ENCODE measurements around the gene BAIAP3.

BAIAP3 gene

DNA sequence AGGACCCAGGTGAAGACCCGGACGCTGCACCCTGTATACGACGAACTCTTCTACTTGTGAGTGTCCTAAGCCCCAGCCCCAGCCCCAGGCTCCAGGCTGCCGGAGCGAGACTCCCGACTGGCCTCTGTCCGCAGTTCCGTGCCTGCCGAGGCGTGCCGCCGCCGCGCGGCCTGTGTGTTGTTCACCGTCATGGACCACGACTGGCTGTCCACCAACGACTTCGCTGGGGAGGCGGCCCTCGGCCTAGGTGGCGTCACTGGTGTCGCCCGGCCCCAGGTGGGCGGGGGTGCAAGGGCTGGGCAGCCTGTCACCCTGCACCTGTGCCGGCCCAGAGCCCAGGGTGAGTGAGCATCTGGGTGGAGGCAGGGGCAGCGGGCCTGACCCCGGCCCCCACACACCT, 14.5 kb downstream of the BAIAP3 start:
- DNase-seq, result no peak

GRCh38 chr16:1348441-1348840, 15.0 kb downstream of the BAIAP3 start:
- no peak for DNase-seq

GRCh38 chr16:1348926-1349325, 15.5 kb downstream of the BAIAP3 start:
- no peak for DNase-seq

GRCh38 chr16:1349351-1349750, 15.9 kb downstream of the BAIAP3 start:
- no peak for DNase-seq

DNA sequence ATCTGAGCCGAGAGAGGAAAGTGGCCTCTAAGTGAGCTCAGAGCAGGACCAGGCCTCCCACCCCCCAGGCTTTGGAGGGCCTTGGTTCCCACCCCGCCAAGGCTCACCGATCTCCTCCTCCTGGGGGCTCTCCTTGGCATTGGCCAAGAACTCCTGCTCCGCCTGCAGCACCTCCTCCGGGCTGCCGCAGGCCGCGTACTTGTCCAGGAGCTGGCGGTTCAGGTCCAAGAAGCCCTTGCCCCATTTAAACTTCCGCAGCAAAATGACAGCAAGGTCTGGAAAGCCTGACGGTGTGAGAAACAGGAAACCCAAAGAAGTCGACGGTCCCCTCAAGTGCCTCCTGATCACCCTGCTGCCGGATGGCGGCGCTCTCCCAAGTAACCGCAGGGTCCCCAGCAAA, 16.5 kb downstream of the BAIAP3 start:
- DNase-seq, result no peak

DNA sequence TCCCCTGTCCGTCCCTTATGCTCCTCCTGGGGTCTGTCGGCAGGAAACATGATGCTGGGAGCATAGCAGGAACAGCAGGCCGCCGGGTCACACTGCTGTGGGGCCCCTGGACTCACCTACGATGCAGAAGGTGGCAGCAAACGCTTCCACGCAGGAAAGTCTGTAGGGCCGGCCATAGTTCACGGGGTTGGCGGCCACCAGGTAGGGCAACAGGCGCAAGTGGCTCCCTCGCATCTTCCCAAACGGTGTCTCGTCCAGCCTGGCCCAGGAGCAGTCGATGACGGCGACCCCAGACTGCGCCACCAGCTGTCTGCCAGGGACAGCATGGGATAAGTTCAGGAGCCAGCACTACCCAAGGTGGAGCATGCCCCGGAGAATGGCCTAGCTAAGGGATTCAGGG, 17.2 kb downstream of the BAIAP3 start:
- no peak for DNase-seq

DNA sequence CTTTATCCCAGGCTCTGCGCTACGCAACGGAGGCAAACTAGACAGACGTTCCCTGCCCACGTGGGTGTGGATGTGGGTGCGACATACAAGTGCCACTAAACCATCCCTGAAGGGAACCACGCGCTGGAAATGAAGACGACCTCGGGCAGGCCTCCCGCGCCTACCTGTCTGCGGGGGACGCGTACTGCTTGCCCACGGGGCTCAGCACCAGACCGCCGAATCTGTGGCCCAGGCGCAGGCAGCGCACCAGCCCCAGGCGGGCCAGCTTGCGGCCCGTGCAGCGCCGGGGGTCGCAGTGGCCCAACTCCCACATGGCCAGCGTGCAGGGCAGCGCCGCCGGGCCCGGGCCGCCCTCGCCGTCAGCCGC, 17.8 kb downstream of the BAIAP3 start:
- DNase-seq, result peak; percentile 42

DNA sequence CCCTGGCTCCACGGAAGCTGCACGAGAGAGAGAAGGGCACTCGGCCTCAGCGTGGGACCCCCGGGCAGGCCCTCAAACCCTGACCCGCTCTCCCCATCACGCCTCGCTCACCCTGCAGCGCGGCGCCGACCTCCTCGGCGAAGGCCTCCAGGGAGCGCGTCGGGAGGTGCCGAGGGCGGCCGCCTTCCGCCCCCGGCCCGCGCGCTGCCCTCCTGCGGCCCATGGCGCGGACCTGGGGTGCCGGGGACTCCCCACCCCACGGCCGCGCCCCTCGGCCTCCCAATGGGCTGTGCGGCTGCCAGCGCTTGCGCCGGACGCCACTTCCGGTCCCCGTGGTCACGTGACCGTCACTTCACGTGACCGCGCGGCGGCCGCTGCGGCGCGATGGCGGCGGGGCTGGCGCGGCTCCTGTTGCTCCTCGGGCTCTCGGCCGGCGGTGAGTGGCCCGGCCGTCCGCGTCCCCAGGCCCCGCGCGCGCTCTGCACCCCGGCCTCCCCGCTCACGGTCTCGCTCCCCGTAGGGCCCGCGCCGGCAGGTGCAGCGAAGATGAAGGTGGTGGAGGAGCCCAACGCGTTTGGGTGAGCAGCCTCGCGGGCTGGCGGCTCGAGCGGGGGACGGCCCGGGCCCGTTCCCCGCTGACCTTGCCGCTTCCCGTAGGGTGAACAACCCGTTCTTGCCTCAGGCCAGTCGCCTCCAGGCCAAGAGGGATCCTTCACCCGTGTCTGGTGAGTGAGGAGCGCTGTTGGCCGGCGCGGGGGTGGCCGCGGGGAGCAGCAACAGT, 18.3 kb downstream of the BAIAP3 start, which contains the start of the genes GNPTG and TSR3:
GNPTG (plus strand) TSS at position 350 of the 781 bp plus-strand sequence; CDS start at position 385, 35 bp downstream.
TSR3 (minus strand) TSS at position 297 of the 781 bp plus-strand sequence; CDS start at position 223, 74 bp downstream.
- peak; percentile 89 for DNase-seq

- no peak for DNase-seq
Observed at GRCh38 chr16:1354815-1355540, 21.5 kb downstream of the BAIAP3 start.

DNA sequence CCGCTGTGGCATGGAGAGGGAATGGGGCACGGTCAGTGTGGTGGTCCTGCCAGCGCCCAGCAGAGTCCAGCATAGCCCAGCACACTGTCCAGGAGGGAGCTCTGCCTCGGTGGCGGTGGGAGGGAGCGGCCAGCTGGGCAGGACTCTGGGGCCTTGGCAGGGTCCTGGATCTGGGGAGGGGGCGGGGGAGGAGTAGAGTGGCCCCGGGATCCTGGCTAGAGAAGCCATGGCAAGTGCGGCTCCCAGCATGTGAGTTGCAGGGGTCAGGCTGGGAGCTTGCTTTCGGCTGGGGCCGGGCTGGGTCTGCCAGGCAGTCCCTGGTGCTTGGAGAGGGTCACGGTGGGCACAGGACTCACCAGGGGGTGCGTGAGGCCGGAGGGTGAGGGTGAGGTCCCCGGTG, 22.1 kb downstream of the BAIAP3 start:
- no peak for DNase-seq

DNA sequence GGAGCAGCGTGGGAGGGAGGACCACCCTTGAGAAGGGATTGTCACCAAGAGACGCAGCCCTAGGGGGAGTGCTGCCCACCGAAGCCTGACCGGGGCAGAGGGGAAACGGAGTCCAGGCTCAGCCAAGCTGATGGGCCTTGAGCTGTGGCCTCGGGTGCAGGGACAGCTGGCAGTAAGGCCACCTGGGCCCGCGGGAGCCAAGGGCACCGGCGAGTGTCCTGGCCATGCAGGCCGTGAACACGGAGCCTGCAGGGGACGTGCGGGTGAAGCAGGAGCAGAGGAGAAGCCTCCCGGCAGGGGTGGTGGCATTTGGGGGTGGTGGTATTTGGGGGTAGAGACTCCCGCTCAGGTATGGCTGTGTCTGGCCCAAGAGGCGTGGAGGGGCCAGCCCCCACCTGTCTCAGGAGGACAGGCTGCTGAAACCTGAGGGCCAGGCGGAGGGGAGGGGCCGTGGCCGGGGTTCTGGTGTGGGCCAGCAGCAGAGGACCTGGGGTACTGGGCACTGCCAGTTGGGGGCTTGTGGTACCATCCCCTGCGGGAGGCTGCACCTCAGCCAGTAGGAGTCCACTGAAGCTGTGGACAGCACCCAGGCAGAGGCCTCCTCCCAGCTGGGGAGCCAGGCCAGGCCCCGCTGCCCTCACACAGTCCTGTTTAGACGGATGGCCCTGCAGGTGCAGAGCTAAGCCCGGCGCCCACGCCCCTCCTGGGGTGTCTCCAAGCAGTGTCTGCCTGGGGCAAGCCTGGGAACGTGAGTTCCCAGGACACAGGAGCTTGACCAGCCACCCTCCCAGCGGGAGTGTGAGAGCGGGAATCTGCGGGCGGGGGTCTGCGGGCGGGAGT, 22.8 kb downstream of the BAIAP3 start:
- peak; percentile 24 for DNase-seq

GRCh38 chr16:1357906-1358566, 24.6 kb downstream of the BAIAP3 start:
- peak; percentile 66 for DNase-seq

DNA sequence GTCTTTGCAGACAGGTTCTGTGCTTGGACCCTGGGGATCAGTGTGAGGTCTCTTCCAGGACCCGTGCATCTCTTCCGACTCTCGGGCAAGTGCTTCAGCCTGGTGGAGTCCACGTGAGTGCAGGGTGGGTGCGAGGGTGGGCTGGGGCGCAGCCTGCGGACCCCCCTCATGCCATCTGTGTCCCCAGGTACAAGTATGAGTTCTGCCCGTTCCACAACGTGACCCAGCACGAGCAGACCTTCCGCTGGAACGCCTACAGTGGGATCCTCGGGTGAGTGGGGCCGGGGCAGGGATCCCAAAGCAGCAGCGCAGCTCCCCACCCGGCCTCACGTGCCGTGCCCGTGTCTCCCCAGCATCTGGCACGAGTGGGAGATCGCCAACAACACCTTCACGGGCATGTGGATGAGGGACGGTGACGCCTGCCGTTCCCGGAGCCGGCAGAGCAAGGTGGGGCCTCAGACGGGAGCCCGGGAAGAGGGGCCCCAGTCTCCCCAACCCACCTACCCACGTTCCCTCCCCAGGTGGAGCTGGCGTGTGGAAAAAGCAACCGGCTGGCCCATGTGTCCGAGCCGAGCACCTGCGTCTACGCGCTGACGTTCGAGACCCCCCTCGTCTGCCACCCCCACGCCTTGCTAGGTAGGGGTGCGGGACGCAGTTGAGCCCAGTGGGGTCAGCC, 28.4 kb downstream of the BAIAP3 start:
- DNase-seq, result no peak

- peak; percentile 84 for DNase-seq
Observed at GRCh38 chr16:1362807-1363206, 29.4 kb downstream of the BAIAP3 start.

DNA sequence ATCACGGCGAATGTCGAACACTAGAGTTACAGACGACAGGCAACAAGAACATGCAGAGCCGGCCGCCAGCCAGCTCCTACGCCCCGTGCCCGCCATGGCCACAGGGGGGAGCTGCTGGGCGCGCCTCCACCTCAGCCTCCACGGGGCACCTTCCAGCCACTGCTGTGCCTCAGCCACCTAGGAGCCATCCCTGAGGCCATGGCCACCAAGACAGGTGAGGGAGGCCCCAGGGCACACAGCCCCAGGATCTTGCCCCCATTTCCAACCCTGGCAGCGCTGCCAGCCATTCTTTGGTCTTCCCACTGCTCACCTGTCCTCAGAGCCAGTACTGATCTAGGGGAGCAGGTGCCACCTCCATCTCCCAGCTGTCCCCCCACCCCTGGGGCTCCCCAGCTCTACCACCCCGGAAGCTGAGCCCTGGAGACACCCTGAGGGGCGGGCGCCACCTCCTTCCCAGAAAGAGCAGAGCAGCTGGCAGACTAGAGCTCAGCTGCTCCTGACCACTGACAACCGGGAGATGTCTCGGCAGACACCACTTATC, 30.1 kb downstream of the BAIAP3 start:
- peak; percentile 92 for DNase-seq

DNA sequence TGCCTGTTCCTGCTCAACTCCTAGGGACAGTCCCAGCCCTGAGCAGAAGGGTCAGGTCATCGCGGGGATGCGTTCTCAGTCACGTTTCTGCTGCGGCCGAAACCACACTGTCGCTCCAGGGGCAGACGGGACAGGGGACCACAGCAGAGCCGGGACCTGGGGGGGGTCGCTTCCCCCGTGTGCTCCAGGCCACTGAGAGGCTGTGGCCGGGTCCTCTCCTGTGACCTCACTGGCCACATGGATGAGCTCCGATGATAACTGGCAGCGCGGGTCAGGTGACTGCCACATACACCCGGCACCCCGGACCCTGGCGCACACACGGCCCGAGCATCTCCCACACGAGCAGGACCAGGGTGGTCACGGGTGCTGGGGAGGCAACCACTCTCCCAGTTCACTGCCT, 31.1 kb downstream of the BAIAP3 start:
- peak; percentile 29 for DNase-seq

DNA sequence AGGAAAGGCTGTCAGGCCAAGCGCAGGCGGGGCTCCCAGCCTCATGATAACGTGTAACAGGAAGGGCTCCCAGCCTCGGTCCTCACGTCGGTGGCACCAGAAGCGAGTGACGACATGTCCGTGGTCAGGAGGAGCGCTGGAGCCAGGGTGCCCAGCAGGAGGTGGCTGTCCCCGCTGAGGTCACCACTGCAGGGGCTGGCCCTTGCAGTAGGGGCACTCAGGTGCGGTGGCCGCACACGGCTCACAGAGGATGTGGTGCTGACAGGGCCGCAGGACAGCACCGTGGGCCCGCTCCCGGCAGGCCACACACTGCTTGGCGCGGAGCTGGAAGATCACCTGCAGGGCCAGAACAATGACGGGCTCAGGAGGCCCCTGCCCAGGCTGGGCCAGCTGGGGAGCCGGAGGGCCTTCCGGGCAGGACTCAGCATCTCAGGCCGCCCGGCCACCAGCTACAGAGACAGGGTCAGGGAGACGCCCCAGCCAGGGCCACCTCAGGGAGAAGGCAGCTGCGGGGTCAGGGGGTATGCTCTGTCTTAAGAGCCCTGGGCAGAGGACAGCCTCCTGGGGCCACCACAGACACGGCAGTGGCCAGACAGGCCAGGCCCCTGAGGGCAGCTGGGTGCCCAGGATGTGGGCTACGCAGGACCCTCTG, 32.7 kb downstream of the BAIAP3 start:
- peak; percentile 30 for DNase-seq

GRCh38 chr16:1366712-1367299, 33.4 kb downstream of the BAIAP3 start:
- DNase-seq, result peak; percentile 94

DNA sequence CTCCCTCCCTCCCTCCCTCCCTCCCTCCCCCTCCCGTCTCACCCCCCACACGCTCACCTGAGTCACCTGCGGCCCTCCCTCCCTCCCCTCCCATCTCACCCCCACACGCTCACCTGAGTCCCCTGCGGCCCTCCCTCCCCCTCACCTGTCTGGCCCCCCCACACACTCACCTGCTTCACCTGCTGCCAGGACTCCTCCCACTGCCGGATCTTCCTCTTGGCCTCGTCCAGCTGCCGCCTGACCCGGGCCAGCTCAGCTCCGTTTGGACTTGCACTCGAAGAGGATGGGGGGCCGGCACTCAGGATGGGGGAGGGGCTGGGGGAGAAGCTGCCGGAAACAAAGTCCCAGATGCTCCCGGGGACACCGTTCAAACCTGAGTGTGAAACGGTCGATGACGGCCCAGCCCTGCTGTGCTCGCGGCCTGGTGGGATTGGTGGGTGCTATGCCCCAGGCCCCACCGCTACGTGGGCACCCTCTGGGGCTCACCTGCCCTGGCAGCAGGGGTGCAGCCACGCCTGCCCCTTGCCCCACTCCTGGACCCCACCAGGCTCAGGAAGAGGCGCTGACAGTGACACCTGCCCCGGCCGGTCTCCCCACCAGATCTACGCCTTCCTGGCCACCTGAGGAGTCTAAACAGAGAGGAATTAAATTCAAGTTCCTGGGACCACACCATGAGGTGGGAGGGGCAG, 34.2 kb downstream of the BAIAP3 start:
- DNase-seq, result peak; percentile 98

Measured in DMS53 (cell line).